K562 (cell line): ENCODE results near the gene FKBP2. TPM values are rescaled to one million over a fixed set of nuclear protein-coding genes. Genes with fewer than 3 reads are reported as not detected.

Source experiments
- ASH1L ChIP-seq: fragments of 450-650 bp; IDR thresholded peaks from 2 replicates; pipeline ENCODE4 v1.6.1; 2018; ENCODE audit warnings: borderline replicate concordance, mild to moderate bottlenecking, low read depth; ENCODE audit not compliant: partially characterized antibody
- CBX8 ChIP-seq: fragments of 200-600 bp; sonication (generic); IDR thresholded peaks from 2 replicates; pipeline ENCODE4 v1.6.1; 2012; ENCODE audit warnings: borderline replicate concordance, mixed run types, low read depth, mild to moderate bottlenecking, moderate library complexity, mixed read lengths, low read length, control low read depth, inconsistent platforms; ENCODE audit not compliant: poor library complexity, severe bottlenecking; ENCODE audit errors: extremely low read depth
- E2F3 ChIP-seq: fragments of 250-450 bp; sonication (Bioruptor Pico); IDR thresholded peaks from 2 replicates; pipeline ENCODE4 v1.4.0; 2020; ENCODE audit warnings: mild to moderate bottlenecking
- EP400 ChIP-seq: fragments of 450-650 bp; IDR thresholded peaks from 2 replicates; pipeline ENCODE4 v1.6.1; 2017; ENCODE audit warnings: antibody characterized with exemption, mild to moderate bottlenecking, moderate library complexity
- HIVEP1 ChIP-seq: fragments of 250-450 bp; sonication (Bioruptor Pico); IDR thresholded peaks from 2 replicates; pipeline ENCODE4 v1.4.0; 2020; ENCODE audit warnings: mild to moderate bottlenecking
- MYNN ChIP-seq, 2 experiments: sonication (generic); formaldehyde crosslinking in 1 of 2; IDR thresholded peaks; 2 replicates each; pipeline versions ENCODE4 v1.5.0 to v1.6.1; 2016 to 2020; ENCODE audit warnings: antibody characterized with exemption in 1 of 2, missing genetic modification reagents in 1 of 2
- POLR2B ChIP-seq: fragments of 450-650 bp; IDR thresholded peaks from 2 replicates; pipeline ENCODE4 v1.6.1; 2018; ENCODE audit warnings: low read depth; ENCODE audit not compliant: partially characterized antibody
- SETDB1 ChIP-seq: IDR thresholded peaks from one replicate; pipeline ENCODE4 v1.6.1; 2012; ENCODE audit warnings: low read length, control low read depth, inconsistent platforms
- SMARCB1 ChIP-seq: IDR thresholded peaks from 2 replicates; pipeline ENCODE4 v1.6.1; 2011; ENCODE audit warnings: improper control_type of control experiment, low read depth; ENCODE audit not compliant: insufficient read length
- ZKSCAN3 ChIP-seq: fragments of 250-450 bp; sonication (Bioruptor Pico); IDR thresholded peaks from 2 replicates; pipeline ENCODE4 v1.4.0; 2020
- ZNF134 ChIP-seq: fragments of 250-450 bp; sonication (Bioruptor Pico); conservative IDR thresholded peaks from 2 replicates; pipeline ENCODE4 v1.4.0; 2020
- polyA plus RNA-seq, 8 experiments: library from polyadenylated mRNA; depleted of rRNA in 4 of 8; stranded (reverse) in 5 of 8; unstranded in 3 of 8; fragments of >200 nt; fragmentation: Nextera tagmentation in 2 of 8; fragmentation: Illumina TruSeq in 1 of 8; extraction: Ambion mirVana in 2 of 8; extraction: Trizol in 1 of 8; gene quantifications; 2 replicates each; pipeline versions ENCODE4 v1.2.1 to v1.2.3, GENCODE V29; 2011 to 2014; ENCODE audit warnings: inconsistent platforms in 1 of 8, missing spikeins in 1 of 8
- total RNA-seq, 7 experiments: library from RNA; depleted of rRNA in 6 of 7; stranded (reverse); fragments of >200 nt in 6 of 7; fragmentation: Illumina TruSeq in 2 of 7; extraction: Trizol in 2 of 7; gene quantifications; 2 replicates each; pipeline versions ENCODE4 v1.2.1 to v1.2.3, GENCODE V29; 2011 to 2021; ENCODE audit warnings: low replicate concordance in 1 of 7
- TF ChIP-seq, protein P1 (sequence below): fragments of 250-450 bp; sonication (Bioruptor Pico); IDR thresholded peaks from 2 replicates; pipeline ENCODE4 v1.9.0; 2021; ENCODE audit warnings: mild to moderate bottlenecking
- TF ChIP-seq, protein P2 (sequence below): sonication (generic); formaldehyde crosslinking; IDR thresholded peaks from 2 replicates; pipeline ENCODE4 v1.8.0; 2022; ENCODE audit warnings: missing genetic modification reagents, mild to moderate bottlenecking, moderate library complexity, borderline replicate concordance
- TF ChIP-seq, protein P3 (sequence below): fragments of 450-650 bp; IDR thresholded peaks from 2 replicates; pipeline ENCODE4 v1.6.1; 2016; ENCODE audit warnings: low read depth
- TF ChIP-seq, protein P4 (sequence below): fragments of 450-650 bp; IDR thresholded peaks from 2 replicates; pipeline ENCODE4 v1.6.1; 2016; ENCODE audit warnings: low read depth, mild to moderate bottlenecking, moderate library complexity
- TF ChIP-seq, protein P5 (sequence below): fragments of 200-800 bp; sonication (Bioruptor generic); IDR thresholded peaks from 2 replicates; pipeline ENCODE4 v1.6.1; 2017; ENCODE audit warnings: missing genetic modification characterization, missing compliant biosample characterization

FKBP2 gene
- total and polyA plus RNA-seq, 9 of the 15 experiments (the other 6 are each of a cell fraction or from before 2014, with no cell fraction given): 3.5 to 151 (median 58.1) TPM

DNA sequence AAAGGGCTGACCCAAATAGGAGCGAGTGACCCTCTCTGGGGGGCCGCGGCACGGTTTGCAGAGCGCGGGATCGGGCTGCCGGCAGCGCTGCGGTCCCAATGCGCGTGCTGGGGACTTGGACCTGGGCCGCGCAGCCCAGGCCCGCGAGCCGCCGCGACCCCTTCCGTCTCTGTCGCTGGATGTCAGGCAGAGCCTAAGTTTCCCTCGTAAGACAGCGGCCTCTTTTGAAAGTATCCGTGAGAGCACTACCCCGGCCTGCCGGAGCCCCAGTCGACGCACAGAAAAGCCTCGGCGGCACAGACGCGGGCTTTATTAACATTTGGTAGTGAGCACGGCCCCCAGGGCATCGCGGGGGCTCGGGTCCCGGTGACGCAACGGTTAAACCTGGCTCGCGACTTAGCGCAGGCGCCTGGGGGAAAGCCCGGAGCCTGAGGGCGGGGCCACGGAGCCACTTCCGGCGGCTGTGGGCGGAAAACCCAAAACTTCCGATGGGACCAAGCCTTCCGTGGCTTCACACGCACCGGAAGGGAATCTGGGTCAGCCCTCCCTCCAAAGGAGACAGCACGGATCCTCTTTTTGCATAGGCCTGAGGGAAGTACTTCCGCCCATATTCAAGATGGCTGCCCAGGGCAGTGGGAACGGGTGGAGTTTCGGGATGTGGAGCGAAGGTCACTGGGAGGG lies 28.8 kb downstream of the FKBP2 start (continued):
- TF ChIP-seq CBX8: no peak
- TF ChIP-seq, protein P1, sequence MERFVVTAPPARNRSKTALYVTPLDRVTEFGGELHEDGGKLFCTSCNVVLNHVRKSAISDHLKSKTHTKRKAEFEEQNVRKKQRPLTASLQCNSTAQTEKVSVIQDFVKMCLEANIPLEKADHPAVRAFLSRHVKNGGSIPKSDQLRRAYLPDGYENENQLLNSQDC (CRISPR knock-in tag): 0 out of 2 replicates have a peak, but pooled peaks have one; percentile 67
- TF ChIP-seq, protein P2, sequence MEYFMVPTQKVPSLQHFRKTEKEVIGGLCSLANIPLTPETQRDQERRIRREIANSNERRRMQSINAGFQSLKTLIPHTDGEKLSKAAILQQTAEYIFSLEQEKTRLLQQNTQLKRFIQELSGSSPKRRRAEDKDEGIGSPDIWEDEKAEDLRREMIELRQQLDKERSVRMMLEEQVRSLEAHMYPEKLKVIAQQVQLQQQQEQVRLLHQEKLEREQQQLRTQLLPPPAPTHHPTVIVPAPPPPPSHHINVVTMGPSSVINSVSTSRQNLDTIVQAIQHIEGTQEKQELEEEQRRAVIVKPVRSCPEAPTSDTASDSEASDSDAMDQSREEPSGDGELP (CRISPR knock-in tag): no peak
- TF ChIP-seq POLR2B: peak; percentile 63
- TF ChIP-seq HIVEP1 (CRISPR knock-in tag): no peak
- TF ChIP-seq, protein P3, sequence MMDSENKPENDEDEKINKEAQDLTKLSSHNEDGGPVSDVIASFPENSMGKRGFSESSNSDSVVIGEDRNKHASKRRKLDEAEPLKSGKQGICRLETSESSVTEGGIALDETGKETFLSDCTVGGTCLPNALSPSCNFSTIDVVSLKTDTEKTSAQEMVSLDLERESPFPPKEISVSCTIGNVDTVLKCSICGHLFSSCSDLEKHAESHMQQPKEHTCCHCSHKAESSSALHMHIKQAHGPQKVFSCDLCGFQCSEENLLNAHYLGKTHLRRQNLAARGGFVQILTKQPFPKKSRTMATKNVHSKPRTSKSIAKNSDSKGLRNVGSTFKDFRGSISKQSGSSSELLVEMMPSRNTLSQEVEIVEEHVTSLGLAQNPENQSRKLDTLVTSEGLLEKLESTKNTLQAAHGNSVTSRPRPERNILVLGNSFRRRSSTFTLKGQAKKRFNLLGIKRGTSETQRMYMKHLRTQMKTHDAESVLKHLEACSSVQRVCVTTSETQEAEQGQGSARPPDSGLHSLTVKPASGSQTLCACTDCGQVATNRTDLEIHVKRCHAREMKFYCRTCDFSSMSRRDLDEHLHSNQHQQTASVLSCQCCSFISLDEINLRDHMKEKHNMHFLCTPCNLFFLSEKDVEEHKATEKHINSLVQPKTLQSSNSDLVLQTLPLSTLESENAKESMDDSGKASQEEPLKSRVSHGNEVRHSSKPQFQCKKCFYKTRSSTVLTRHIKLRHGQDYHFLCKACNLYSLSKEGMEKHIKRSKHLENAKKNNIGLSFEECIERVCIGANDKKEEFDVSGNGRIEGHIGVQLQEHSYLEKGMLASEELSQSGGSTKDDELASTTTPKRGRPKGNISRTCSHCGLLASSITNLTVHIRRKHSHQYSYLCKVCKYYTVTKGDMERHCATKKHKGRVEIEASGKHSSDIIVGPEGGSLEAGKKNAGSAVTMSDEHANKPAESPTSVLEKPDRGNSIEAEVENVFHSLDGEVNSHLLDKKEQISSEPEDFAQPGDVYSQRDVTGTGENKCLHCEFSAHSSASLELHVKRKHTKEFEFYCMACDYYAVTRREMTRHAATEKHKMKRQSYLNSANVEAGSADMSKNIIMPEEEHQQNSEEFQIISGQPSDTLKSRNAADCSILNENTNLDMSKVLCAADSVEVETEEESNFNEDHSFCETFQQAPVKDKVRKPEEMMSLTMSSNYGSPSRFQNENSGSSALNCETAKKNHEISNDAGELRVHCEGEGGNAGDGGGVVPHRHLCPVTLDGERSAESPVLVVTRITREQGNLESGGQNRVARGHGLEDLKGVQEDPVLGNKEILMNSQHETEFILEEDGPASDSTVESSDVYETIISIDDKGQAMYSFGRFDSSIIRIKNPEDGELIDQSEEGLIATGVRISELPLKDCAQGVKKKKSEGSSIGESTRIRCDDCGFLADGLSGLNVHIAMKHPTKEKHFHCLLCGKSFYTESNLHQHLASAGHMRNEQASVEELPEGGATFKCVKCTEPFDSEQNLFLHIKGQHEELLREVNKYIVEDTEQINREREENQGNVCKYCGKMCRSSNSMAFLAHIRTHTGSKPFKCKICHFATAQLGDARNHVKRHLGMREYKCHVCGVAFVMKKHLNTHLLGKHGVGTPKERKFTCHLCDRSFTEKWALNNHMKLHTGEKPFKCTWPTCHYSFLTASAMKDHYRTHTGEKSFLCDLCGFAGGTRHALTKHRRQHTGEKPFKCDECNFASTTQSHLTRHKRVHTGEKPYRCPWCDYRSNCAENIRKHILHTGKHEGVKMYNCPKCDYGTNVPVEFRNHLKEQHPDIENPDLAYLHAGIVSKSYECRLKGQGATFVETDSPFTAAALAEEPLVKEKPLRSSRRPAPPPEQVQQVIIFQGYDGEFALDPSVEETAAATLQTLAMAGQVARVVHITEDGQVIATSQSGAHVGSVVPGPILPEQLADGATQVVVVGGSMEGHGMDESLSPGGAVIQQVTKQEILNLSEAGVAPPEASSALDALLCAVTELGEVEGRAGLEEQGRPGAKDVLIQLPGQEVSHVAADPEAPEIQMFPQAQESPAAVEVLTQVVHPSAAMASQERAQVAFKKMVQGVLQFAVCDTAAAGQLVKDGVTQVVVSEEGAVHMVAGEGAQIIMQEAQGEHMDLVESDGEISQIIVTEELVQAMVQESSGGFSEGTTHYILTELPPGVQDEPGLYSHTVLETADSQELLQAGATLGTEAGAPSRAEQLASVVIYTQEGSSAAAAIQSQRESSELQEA: no peak
- TF ChIP-seq, protein P4, sequence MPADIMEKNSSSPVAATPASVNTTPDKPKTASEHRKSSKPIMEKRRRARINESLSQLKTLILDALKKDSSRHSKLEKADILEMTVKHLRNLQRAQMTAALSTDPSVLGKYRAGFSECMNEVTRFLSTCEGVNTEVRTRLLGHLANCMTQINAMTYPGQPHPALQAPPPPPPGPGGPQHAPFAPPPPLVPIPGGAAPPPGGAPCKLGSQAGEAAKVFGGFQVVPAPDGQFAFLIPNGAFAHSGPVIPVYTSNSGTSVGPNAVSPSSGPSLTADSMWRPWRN: no peak
- TF ChIP-seq, protein P5, sequence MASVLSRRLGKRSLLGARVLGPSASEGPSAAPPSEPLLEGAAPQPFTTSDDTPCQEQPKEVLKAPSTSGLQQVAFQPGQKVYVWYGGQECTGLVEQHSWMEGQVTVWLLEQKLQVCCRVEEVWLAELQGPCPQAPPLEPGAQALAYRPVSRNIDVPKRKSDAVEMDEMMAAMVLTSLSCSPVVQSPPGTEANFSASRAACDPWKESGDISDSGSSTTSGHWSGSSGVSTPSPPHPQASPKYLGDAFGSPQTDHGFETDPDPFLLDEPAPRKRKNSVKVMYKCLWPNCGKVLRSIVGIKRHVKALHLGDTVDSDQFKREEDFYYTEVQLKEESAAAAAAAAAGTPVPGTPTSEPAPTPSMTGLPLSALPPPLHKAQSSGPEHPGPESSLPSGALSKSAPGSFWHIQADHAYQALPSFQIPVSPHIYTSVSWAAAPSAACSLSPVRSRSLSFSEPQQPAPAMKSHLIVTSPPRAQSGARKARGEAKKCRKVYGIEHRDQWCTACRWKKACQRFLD (CRISPR knock-in tag): no peak
- no peak for TF ChIP-seq ZKSCAN3 (CRISPR knock-in tag)
- TF ChIP-seq SETDB1: peak; percentile 24
- no peak for TF ChIP-seq SMARCB1
- no peak; the same call in 1 of the 2 replicates for TF ChIP-seq EP400
- TF ChIP-seq ZNF134: no peak
- 0 out of 2 replicates have a peak, but pooled peaks have one; percentile 7 for TF ChIP-seq MYNN (IDR thresholded peaks at IDR 0.05)
- no peak for TF ChIP-seq MYNN (CRISPR knock-in tag; IDR thresholded peaks at IDR 0.05)
- TF ChIP-seq ASH1L: peak; percentile 86
- peak; percentile 73; the same call in 1 of the 2 replicates for TF ChIP-seq E2F3
